IMR-90 (cell line): Measurements from ENCODE around the gene TCEAL3. TPM values are rescaled to one million over a fixed set of nuclear protein-coding genes. Genes with fewer than 3 reads are reported as not detected.

Experiments
- ATAC-seq: fragments of 200-7000 bp; cut with Tn5 transposase; 2 replicates; pipeline ENCODE4 v1.9.1; 2020; ENCODE audit warnings: low read depth, mild to moderate bottlenecking, moderate library complexity
- BruUV-seq: library from RNA; stranded (reverse); fragments of 400-500 nt; replicated peaks from 2 replicates; lab custom pipeline; 2021; lab: Mats Ljungman, UMichigan
- CTCF ChIA-PET: fragments of 300-600 bp; formaldehyde crosslinking; extraction: SDS; loops from one replicate; lab custom pipeline; 2021; ENCODE audit warnings: antibody characterized with exemption; lab: Yijun Ruan, JAX
- POLR2A ChIA-PET: fragments of 300-600 bp; sonication (Branson Sonifier 250); formaldehyde crosslinking; loops from one replicate; lab custom pipeline; 2022; ENCODE audit warnings: antibody characterized with exemption; ENCODE audit not compliant: unreplicated experiment; lab: Charles Lee
- DNase-seq: peaks from one replicate; pipeline ENCODE4 v3.0.0; 2013
- H2AFZ ChIP-seq: replicated peaks from 2 replicates; pipeline ENCODE3; 2013; ENCODE audit warnings: low read length, mild to moderate bottlenecking; ENCODE audit not compliant: poor library complexity
- H2AK5ac ChIP-seq: 2 replicates; pipeline ENCODE4 v1.6.1; 2013; ENCODE audit warnings: low read depth, low read length, inconsistent platforms
- H2AK9ac ChIP-seq: replicated peaks from 2 replicates; pipeline ENCODE3; 2013; ENCODE audit warnings: mild to moderate bottlenecking, low read depth, low read length, moderate library complexity; ENCODE audit not compliant: poor library complexity
- H2BK120ac ChIP-seq: 2 replicates; pipeline ENCODE4 v1.6.1; 2013; ENCODE audit warnings: low read depth, low read length, inconsistent platforms
- H2BK15ac ChIP-seq: 3 replicates; pipeline ENCODE4 v1.6.1; 2013; ENCODE audit warnings: low read depth, low read length, inconsistent platforms
- H2BK20ac ChIP-seq: 2 replicates; pipeline ENCODE4 v1.6.1; 2013; ENCODE audit warnings: low read depth, mild to moderate bottlenecking, inconsistent platforms, low read length, moderate library complexity
- H2BK5ac ChIP-seq: 2 replicates; pipeline ENCODE4 v1.6.1; 2013; ENCODE audit warnings: mild to moderate bottlenecking, low read depth, low read length, inconsistent platforms; ENCODE audit not compliant: poor library complexity, severe bottlenecking
- H3K14ac ChIP-seq: replicated peaks from 2 replicates; pipeline ENCODE4 v1.6.1; 2013; ENCODE audit warnings: low read depth, low read length, inconsistent platforms
- H3K18ac ChIP-seq: 2 replicates; pipeline ENCODE4 v1.6.1; 2013; ENCODE audit warnings: low read depth, low read length, control low read depth
- H3K23ac ChIP-seq: 2 replicates; pipeline ENCODE4 v1.6.1; 2013; ENCODE audit warnings: low read depth, low read length, inconsistent platforms
- H3K27ac ChIP-seq: 2 replicates; pipeline ENCODE4 v1.5.1; 2013; ENCODE audit warnings: mild to moderate bottlenecking, control low read depth, low read length; ENCODE audit not compliant: insufficient read depth
- H3K27me3 ChIP-seq: 2 replicates; pipeline ENCODE4 v1.6.1; 2013; ENCODE audit warnings: low read length; ENCODE audit not compliant: control insufficient read depth, insufficient read depth
- H3K36me3 ChIP-seq: 2 replicates; pipeline ENCODE4 v1.6.1; 2013; ENCODE audit warnings: low read length, mixed read lengths; ENCODE audit not compliant: control insufficient read depth, insufficient read depth
- H3K4ac ChIP-seq: 2 replicates; pipeline ENCODE4 v1.6.1; 2013; ENCODE audit warnings: low read depth, low read length, inconsistent platforms
- H3K4me1 ChIP-seq: 2 replicates; pipeline ENCODE4 v1.6.1; 2013; ENCODE audit warnings: low read length, mixed read lengths; ENCODE audit not compliant: control insufficient read depth, insufficient read depth
- H3K4me2 ChIP-seq: 2 replicates; pipeline ENCODE4 v1.6.1; 2013; ENCODE audit warnings: low read depth, mild to moderate bottlenecking, control low read depth, low read length, moderate library complexity
- H3K4me3 ChIP-seq: 2 replicates; pipeline ENCODE4 v1.5.1; 2013; ENCODE audit warnings: low read depth, mild to moderate bottlenecking, control low read depth, low read length, moderate library complexity; ENCODE audit not compliant: insufficient read depth
- H3K56ac ChIP-seq: 2 replicates; pipeline ENCODE4 v1.6.1; 2013; ENCODE audit warnings: low read length, inconsistent platforms; ENCODE audit not compliant: insufficient read depth; ENCODE audit errors: extremely low read depth
- H3K79me1 ChIP-seq, 2 experiments: 2 replicates each; pipeline ENCODE4 v1.6.1; 2013; ENCODE audit warnings: low read length in 2 of 2, inconsistent platforms in 1 of 2, low read depth in 1 of 2
- H3K9ac ChIP-seq: 2 replicates; pipeline ENCODE4 v1.6.1; 2013; ENCODE audit warnings: low read depth, low read length, control low read depth
- H3K9me1 ChIP-seq: 2 replicates; pipeline ENCODE4 v1.6.1; 2013; ENCODE audit warnings: low read length, inconsistent platforms; ENCODE audit not compliant: insufficient read depth
- H3K9me3 ChIP-seq: 2 replicates; pipeline ENCODE4 v1.6.1; 2013; ENCODE audit warnings: low read length; ENCODE audit not compliant: control insufficient read depth, insufficient read depth
- H4K20me1 ChIP-seq: 2 replicates; pipeline ENCODE4 v1.6.1; 2013; ENCODE audit warnings: low read length, inconsistent platforms; ENCODE audit not compliant: insufficient read depth
- H4K5ac ChIP-seq: 2 replicates; pipeline ENCODE4 v1.6.1; 2013; ENCODE audit warnings: mild to moderate bottlenecking, low read depth, low read length, control low read depth
- H4K8ac ChIP-seq, 2 experiments: 2 replicates each; pipeline ENCODE4 v1.6.1; 2013; ENCODE audit warnings: low read depth in 2 of 2, low read length in 2 of 2, control low read depth in 1 of 2, inconsistent platforms in 1 of 2
- H4K91ac ChIP-seq: 2 replicates; pipeline ENCODE4 v1.6.1; 2013; ENCODE audit warnings: low read depth, low read length, inconsistent platforms; ENCODE audit not compliant: insufficient read depth
- BHLHE40 ChIP-seq: fragments of 150-350 bp; IDR thresholded peaks from 2 replicates; pipeline ENCODE4 v1.6.1; 2016; ENCODE audit warnings: mild to moderate bottlenecking, low read depth, low read length
- CEBPB ChIP-seq: IDR thresholded peaks from 2 replicates; pipeline ENCODE4 v1.6.1; 2012; ENCODE audit warnings: low read depth, low read length, improper control_type of control experiment
- CHD1 ChIP-seq: IDR thresholded peaks from 2 replicates; pipeline ENCODE4 v1.6.1; 2012; ENCODE audit warnings: low read depth, low read length, improper control_type of control experiment
- FOS ChIP-seq: fragments of 150-350 bp; IDR thresholded peaks from 2 replicates; pipeline ENCODE4 v1.6.1; 2016; ENCODE audit warnings: low read depth, low read length
- MAFK ChIP-seq: IDR thresholded peaks from 2 replicates; pipeline ENCODE4 v1.6.1; 2012; ENCODE audit warnings: low read depth, low read length, improper control_type of control experiment
- MAZ ChIP-seq: IDR thresholded peaks from 2 replicates; pipeline ENCODE4 v1.6.1; 2012; ENCODE audit warnings: low read depth, mild to moderate bottlenecking, low read length, improper control_type of control experiment, moderate library complexity, borderline replicate concordance
- MXI1 ChIP-seq: IDR thresholded peaks from 2 replicates; pipeline ENCODE4 v1.6.1; 2012; ENCODE audit warnings: low read depth, mild to moderate bottlenecking, low read length, moderate library complexity, borderline replicate concordance
- NFE2L2 ChIP-seq: fragments of 150-350 bp; IDR thresholded peaks from 2 replicates; pipeline ENCODE4 v1.6.1; 2016; ENCODE audit warnings: low read depth, mild to moderate bottlenecking, low read length
- POLR2A ChIP-seq: IDR thresholded peaks from 2 replicates; pipeline ENCODE4 v1.6.1; 2012; ENCODE audit warnings: mild to moderate bottlenecking, low read depth, low read length
- RAD21 ChIP-seq: IDR thresholded peaks from 2 replicates; pipeline ENCODE4 v1.6.1; 2012; ENCODE audit warnings: low read length, improper control_type of control experiment
- RCOR1 ChIP-seq: IDR thresholded peaks from 2 replicates; pipeline ENCODE4 v1.6.1; 2012; ENCODE audit warnings: mild to moderate bottlenecking, low read length, improper control_type of control experiment; ENCODE audit not compliant: insufficient replicate concordance
- RFX5 ChIP-seq: IDR thresholded peaks from 2 replicates; pipeline ENCODE4 v1.8.0; 2012; ENCODE audit warnings: low read depth, mild to moderate bottlenecking, low read length, moderate library complexity
- SMC3 ChIP-seq: fragments of 150-350 bp; IDR thresholded peaks from 2 replicates; pipeline ENCODE4 v1.6.1; 2016; ENCODE audit warnings: low read depth, mild to moderate bottlenecking, antibody characterized with exemption, low read length, moderate library complexity
- WGBS, 2 experiments: methylation state at CpG; one replicate each; pipeline versions ENCODE4 v1.1.5 to v1.1.7; 2013; ENCODE audit warnings: missing lambda C conversion rate in 2 of 2; ENCODE audit not compliant: insufficient read length in 1 of 2; ENCODE audit errors: extremely low coverage in 2 of 2; 5-methylcytosine and 5-hydroxymethylcytosine counted together
- dilution Hi-C: fragments of 300-500 bp; cut with HindIII; formaldehyde crosslinking; loops from one replicate; pipeline ENCODE4 v1.14.3; 2018; ENCODE audit warnings: low sequenced_read_pairs; ENCODE audit not compliant: unreplicated experiment
- in situ Hi-C: fragments of 300-500 bp; cut with MboI; formaldehyde crosslinking; loops from 3 replicates; pipeline ENCODE4 v1.14.3; 2019; ENCODE audit warnings: low sequenced_read_pairs, inconsistent platforms, mixed read lengths
- intact Hi-C: fragments of 100-400 bp; cut with micrococcal nuclease; formaldehyde crosslinking; loops from 2 replicates; pipeline ENCODE4 v1.10.0; 2022
- polyA plus RNA-seq, 3 experiments: library from polyadenylated mRNA; depleted of rRNA; stranded (reverse); fragments of >200 nt; gene quantifications; 2 replicates each; pipeline ENCODE4 v1.2.3, GENCODE V29; 2012; ENCODE audit warnings: low replicate concordance in 1 of 3
- total RNA-seq: library from RNA; depleted of rRNA; stranded (reverse); fragments of >200 nt; gene quantifications from 2 replicates; pipeline ENCODE4 v1.2.3, GENCODE V29; 2012
- TF ChIP-seq, protein P1 (sequence below): fragments of 150-350 bp; IDR thresholded peaks from 2 replicates; pipeline ENCODE4 v1.6.1; 2016; ENCODE audit warnings: low read depth, mild to moderate bottlenecking, low read length, moderate library complexity, borderline replicate concordance
- TF ChIP-seq, protein P2 (sequence below): conservative IDR thresholded peaks from 2 replicates; pipeline ENCODE4 v1.5.1; 2012; ENCODE audit warnings: mild to moderate bottlenecking, low read depth, low read length, improper control_type of control experiment
- TF ChIP-seq, protein P3 (sequence below): fragments of 150-350 bp; IDR thresholded peaks from 2 replicates; pipeline ENCODE4 v1.6.1; 2017; ENCODE audit warnings: mild to moderate bottlenecking, antibody characterized with exemption, low read length, low read depth

Gene TCEAL3
- total and polyA plus RNA-seq, 2 of the 4 experiments (the other 2 are of a cell fraction) = 3.2 to 24.2 TPM

DNA sequence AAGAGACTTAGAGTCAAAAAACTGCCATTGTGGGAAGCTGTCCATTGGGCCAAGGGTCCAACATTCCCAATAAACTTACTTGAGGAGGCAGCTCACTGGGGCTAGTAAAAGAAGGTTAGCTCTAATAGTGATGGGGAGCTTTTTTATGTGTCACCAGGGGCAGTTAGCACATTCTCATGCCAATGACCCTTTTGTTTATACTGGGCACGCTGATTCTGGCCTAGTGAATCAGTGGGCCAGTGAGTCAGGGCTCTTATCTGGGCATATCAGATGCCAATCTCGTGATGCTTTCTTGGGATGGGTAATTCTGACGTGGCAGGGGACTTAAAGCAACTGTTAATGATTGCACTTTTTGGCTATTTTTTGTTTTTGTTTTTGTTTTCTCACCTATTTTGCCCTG lies 48.9 kb downstream of the TCEAL3 start:
- Histone ChIP-seq H2AK5ac (no peak overlapping the region), H4K91ac (peak overlapping the region; percentile 25; the same call in 1 of the 2 replicates), H3K9ac (no peak overlapping the region), H4K20me1 (no peaks in the 10 kb centered on the region), H3K27ac (no peak overlapping the region; the same call in 1 of the 2 replicates), H4K8ac (peak overlapping the region in 1 of 2 experiments; percentile 8; a peak in 1 of 4 replicates), H3K18ac (no peak overlapping the region), H3K4me3 (no peak overlapping the region), H3K4me2 (no peak overlapping the region), H3K36me3 (no peaks in the 10 kb centered on the region), H3K4me1 (no peaks in the 10 kb centered on the region), H3K9me3 (no peaks in the 10 kb centered on the region), H2BK15ac (no peak overlapping the region; the same call in 2 of the 3 replicates), H2BK120ac (peak overlapping the region; percentile 59), H2BK5ac (peak overlapping the region; percentile 48), H3K4ac (no peak overlapping the region), H3K56ac (no peak overlapping the region), H3K79me1 (no peaks in the 10 kb centered on the region), H3K27me3 (peaks cover 2% of the 10 kb centered on the region; the same call in 1 of the 2 replicates), H3K23ac (no peak overlapping the region), H2AFZ (no peak overlapping the region), H4K5ac (no peak overlapping the region), H3K14ac (no peak overlapping the region), H2AK9ac (no peak overlapping the region), H3K9me1 (no peaks in the 10 kb centered on the region), H2BK20ac (peak overlapping the region; percentile 59)
- CTCF ChIA-PET = interaction anchor here (0.8 kb wide), 1 partner anchor 16 kb away, joined by 3 read pairs; no protein-coding TSS in a partner anchor
- intact Hi-C loops = no loop called here
- 0% methylated on average over 1 of the region's 3 CpGs; no CpG with 5 or more reads in 1 of the 2 experiments for WGBS, 2 experiments
- dilution Hi-C loops = no loop called here
- peak; percentile 59 for ATAC-seq
- in situ Hi-C loops = no loop called here
- POLR2A ChIA-PET = no interaction called here
- DNase-seq = peak; percentile 83
- no TSS peak for BruUV-seq
- TF ChIP-seq MAZ (no peak), MXI1 (no peak), BHLHE40 (peak; percentile 87), MAFK (no peak), NFE2L2 (no peak), FOS (peak; percentile 90), RFX5 (no peak), RCOR1 (no peak), CHD1 (no peak), SMC3 (no peak), POLR2A (no peak), RAD21 (no peak), CEBPB (peak; percentile 53; the same call in 1 of the 2 replicates)
- TF ChIP-seq, protein P1, sequence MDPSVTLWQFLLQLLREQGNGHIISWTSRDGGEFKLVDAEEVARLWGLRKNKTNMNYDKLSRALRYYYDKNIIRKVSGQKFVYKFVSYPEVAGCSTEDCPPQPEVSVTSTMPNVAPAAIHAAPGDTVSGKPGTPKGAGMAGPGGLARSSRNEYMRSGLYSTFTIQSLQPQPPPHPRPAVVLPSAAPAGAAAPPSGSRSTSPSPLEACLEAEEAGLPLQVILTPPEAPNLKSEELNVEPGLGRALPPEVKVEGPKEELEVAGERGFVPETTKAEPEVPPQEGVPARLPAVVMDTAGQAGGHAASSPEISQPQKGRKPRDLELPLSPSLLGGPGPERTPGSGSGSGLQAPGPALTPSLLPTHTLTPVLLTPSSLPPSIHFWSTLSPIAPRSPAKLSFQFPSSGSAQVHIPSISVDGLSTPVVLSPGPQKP = no peak
- TF ChIP-seq, protein P2, sequence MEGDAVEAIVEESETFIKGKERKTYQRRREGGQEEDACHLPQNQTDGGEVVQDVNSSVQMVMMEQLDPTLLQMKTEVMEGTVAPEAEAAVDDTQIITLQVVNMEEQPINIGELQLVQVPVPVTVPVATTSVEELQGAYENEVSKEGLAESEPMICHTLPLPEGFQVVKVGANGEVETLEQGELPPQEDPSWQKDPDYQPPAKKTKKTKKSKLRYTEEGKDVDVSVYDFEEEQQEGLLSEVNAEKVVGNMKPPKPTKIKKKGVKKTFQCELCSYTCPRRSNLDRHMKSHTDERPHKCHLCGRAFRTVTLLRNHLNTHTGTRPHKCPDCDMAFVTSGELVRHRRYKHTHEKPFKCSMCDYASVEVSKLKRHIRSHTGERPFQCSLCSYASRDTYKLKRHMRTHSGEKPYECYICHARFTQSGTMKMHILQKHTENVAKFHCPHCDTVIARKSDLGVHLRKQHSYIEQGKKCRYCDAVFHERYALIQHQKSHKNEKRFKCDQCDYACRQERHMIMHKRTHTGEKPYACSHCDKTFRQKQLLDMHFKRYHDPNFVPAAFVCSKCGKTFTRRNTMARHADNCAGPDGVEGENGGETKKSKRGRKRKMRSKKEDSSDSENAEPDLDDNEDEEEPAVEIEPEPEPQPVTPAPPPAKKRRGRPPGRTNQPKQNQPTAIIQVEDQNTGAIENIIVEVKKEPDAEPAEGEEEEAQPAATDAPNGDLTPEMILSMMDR = no peak
- TF ChIP-seq, protein P3, sequence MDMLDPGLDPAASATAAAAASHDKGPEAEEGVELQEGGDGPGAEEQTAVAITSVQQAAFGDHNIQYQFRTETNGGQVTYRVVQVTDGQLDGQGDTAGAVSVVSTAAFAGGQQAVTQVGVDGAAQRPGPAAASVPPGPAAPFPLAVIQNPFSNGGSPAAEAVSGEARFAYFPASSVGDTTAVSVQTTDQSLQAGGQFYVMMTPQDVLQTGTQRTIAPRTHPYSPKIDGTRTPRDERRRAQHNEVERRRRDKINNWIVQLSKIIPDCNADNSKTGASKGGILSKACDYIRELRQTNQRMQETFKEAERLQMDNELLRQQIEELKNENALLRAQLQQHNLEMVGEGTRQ = no peak
